Prostate gland (tissue), 2 donors: ENCODE results near the gene CCDC63. TPM values are rescaled to one million over a fixed set of nuclear protein-coding genes. Genes with fewer than 3 reads are reported as not detected.
"Not testable (repeated sequence)": the region's sequence is repeated elsewhere in the genome, so short reads cannot be mapped to it uniquely, and the experiment has no call there.

Experiments used
- DNase-seq: peaks from one replicate; pipeline ENCODE4 v3.0.0-alpha.2; 2019; ENCODE audit warnings: low spot score
- H3K27ac ChIP-seq, 2 donors: fragments of 200-600 bp; sonication (generic); 2 replicates each; pipeline ENCODE4 v1.5.1; 2017 to 2019
- H3K27me3 ChIP-seq: fragments of 200-600 bp; sonication (generic); replicated peaks from 2 replicates; pipeline ENCODE4 v1.5.1; 2019; ENCODE audit not compliant: insufficient read depth
- H3K36me3 ChIP-seq, 2 donors: fragments of 200-600 bp; sonication (generic); 1 replicate in 1 of 2; 2 replicates in 1 of 2; pipeline versions ENCODE4 v1.5.1 to v1.8.1; 2017 to 2019
- H3K4me1 ChIP-seq: fragments of 200-600 bp; sonication (generic); replicated peaks from 2 replicates; pipeline ENCODE4 v1.5.1; 2019
- H3K4me3 ChIP-seq, 2 donors: fragments of 200-600 bp; sonication (generic); 2 replicates each; pipeline ENCODE4 v1.5.1; 2017 to 2019
- H3K9me3 ChIP-seq: fragments of 200-600 bp; sonication (generic); 2 replicates; pipeline ENCODE4 v1.5.1; 2017
- POLR2A ChIP-seq: fragments of 450-650 bp; IDR thresholded peaks from one replicate; pipeline ENCODE4 v1.6.1; 2016; ENCODE audit warnings: antibody characterized with exemption, mild to moderate bottlenecking
- POLR2AphosphoS5 ChIP-seq: sonication (generic); formaldehyde crosslinking; IDR thresholded peaks from one replicate; pipeline ENCODE4 v1.6.1; 2017; ENCODE audit warnings: antibody characterized with exemption
- WGBS: methylation state at CpG from one replicate; pipeline ENCODE4 v1.1.5; 2018; 5-methylcytosine and 5-hydroxymethylcytosine counted together
- intact Hi-C: fragments of 100-400 bp; cut with DNase I; formaldehyde crosslinking; loops from one replicate; pipeline ENCODE4 v1.14.2; 2022
- total RNA-seq, 2 donors: library from RNA; depleted of rRNA; stranded (reverse); fragments of >200 nt; gene quantifications; one replicate each; pipeline ENCODE4 v1.1.0, GENCODE V29; 2016
- TF ChIP-seq, protein P1 (sequence below), 4 experiments: fragments of 200-600 bp in 2 of 4; fragments of 450-650 bp in 2 of 4; sonication (generic) in 2 of 4; IDR thresholded peaks; 1 replicate in 3 of 4; 2 replicates in 1 of 4; pipeline ENCODE4 v1.5.1; 2016 to 2019; ENCODE audit warnings: antibody characterized with exemption in 4 of 4, mild to moderate bottlenecking in 2 of 4, moderate library complexity in 2 of 4

CCDC63 gene
- total RNA-seq, 2 donors from 2014 or later: 1.2 TPM; not detected in 1

DNA sequence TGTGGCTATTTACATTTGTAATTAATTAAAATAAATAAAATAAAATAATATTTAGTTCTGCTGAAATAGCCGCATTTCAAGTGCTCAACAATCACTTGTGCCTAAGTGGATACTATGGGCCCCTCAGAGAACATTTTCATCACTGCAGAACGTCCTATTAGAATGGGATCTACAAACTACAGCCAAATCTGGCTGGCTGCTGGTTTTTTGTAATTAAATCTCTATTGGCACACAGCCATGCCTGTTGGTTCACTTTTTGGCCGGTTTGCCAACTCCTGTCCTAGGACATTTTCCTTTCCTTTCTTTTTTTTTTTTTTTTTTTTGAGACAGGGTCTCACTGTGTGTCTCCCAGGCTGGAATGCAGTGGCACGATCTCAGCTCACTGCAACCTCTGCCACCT is 9.8 kb downstream of the CCDC63 start:
- Histone ChIP-seq H3K27ac (no peak overlapping the region), H3K4me1 (no peaks in the 10 kb centered on the region), H3K9me3 (no peaks in the 10 kb centered on the region), H3K27me3 (no peaks in the 10 kb centered on the region), H3K36me3 (no peaks in the 10 kb centered on the region), H3K4me3 (no peak overlapping the region)
- no peak for DNase-seq
- intact Hi-C loops: no loop called here
- 47% methylated on average over 4 of the region's 4 CpGs for WGBS
- TF ChIP-seq POLR2AphosphoS5: no peak
- TF ChIP-seq POLR2A: no peak
- TF ChIP-seq, protein P1, sequence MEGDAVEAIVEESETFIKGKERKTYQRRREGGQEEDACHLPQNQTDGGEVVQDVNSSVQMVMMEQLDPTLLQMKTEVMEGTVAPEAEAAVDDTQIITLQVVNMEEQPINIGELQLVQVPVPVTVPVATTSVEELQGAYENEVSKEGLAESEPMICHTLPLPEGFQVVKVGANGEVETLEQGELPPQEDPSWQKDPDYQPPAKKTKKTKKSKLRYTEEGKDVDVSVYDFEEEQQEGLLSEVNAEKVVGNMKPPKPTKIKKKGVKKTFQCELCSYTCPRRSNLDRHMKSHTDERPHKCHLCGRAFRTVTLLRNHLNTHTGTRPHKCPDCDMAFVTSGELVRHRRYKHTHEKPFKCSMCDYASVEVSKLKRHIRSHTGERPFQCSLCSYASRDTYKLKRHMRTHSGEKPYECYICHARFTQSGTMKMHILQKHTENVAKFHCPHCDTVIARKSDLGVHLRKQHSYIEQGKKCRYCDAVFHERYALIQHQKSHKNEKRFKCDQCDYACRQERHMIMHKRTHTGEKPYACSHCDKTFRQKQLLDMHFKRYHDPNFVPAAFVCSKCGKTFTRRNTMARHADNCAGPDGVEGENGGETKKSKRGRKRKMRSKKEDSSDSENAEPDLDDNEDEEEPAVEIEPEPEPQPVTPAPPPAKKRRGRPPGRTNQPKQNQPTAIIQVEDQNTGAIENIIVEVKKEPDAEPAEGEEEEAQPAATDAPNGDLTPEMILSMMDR (IDR thresholded peaks at IDR 0.05): no peak

GRCh38 chr12:110857528-110857927 is 10.7 kb downstream of the CCDC63 start:
- DNase-seq: no peak
- H3K27me3 ChIP-seq: no peaks in the 10 kb centered on the region
- no peaks in the 10 kb centered on the region for H3K4me1 ChIP-seq
- WGBS: 78% methylated on average over 5 of the region's 5 CpGs
- intact Hi-C loops: no loop called here
- H3K27ac ChIP-seq: no peak overlapping the region
- H3K4me3 ChIP-seq: no peak overlapping the region
- no peaks in the 10 kb centered on the region for H3K36me3 ChIP-seq
- H3K9me3 ChIP-seq: no peaks in the 10 kb centered on the region
- TF ChIP-seq POLR2AphosphoS5 (no peak), POLR2A (no peak)
- TF ChIP-seq, protein P1 (IDR thresholded peaks at IDR 0.05): no peak

GRCh38 chr12:110857954-110858353 is 11.2 kb downstream of the CCDC63 start:
- 91% methylated on average over 4 of the region's 4 CpGs for WGBS
- H3K4me3 ChIP-seq, H3K27ac ChIP-seq, H3K4me1 ChIP-seq, intact Hi-C loops, H3K9me3 ChIP-seq, DNase-seq, H3K27me3 ChIP-seq, H3K36me3 ChIP-seq: not testable (repeated sequence)

DNA sequence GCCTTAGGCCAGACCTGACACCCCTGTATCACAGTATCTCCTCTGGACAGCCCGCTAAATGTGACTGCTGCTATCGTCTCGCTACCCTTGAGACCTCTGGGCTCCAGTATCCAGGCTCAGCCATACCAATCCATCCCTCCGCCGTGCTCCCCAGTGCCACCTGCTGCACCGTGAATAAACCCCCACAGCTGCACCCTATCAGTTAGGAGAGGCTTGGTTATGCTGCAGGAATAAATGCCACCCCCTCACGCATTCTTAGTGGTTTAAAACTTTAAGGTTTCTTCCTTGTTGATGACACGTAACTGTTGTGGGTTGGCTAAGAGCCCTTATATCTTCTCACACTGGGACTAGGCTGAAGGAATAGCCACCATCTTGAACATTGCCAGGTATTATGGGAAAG is 12.1 kb downstream of the CCDC63 start:
- H3K9me3 ChIP-seq: no peaks in the 10 kb centered on the region
- H3K4me3 ChIP-seq: no peak overlapping the region
- intact Hi-C loops: no loop called here
- H3K27ac ChIP-seq: no peak overlapping the region
- H3K4me1 ChIP-seq: no peaks in the 10 kb centered on the region
- H3K27me3 ChIP-seq: no peaks in the 10 kb centered on the region
- 82% methylated on average over 8 of the region's 8 CpGs for WGBS
- H3K36me3 ChIP-seq: no peaks in the 10 kb centered on the region
- TF ChIP-seq, protein P1 (IDR thresholded peaks at IDR 0.05): no peak
- TF ChIP-seq POLR2AphosphoS5 (no peak), POLR2A (no peak)
- DNase-seq: no peak

GRCh38 chr12:110860833-110861296 is 14.1 kb downstream of the CCDC63 start:
- intact Hi-C loops: no loop called here
- no peak for TF ChIP-seq POLR2AphosphoS5
- TF ChIP-seq, protein P1 (IDR thresholded peaks at IDR 0.05): no peak
- no peak overlapping the region for H3K4me3 ChIP-seq
- H3K27me3 ChIP-seq: no peaks in the 10 kb centered on the region
- WGBS: 41% methylated on average over 8 of the region's 8 CpGs
- H3K36me3 ChIP-seq: no peaks in the 10 kb centered on the region
- H3K9me3 ChIP-seq: no peaks in the 10 kb centered on the region
- DNase-seq: no peak
- H3K27ac ChIP-seq: no peak overlapping the region
- no peaks in the 10 kb centered on the region for H3K4me1 ChIP-seq
